ENCODE results near the gene PTPN6. TPM values are rescaled to one million over a fixed set of nuclear protein-coding genes. Genes with fewer than 3 reads are reported as not detected.
A peak's percentile ranks its signal among the peaks of the same experiment; 100 is the strongest.

The PTPN6 gene
- total RNA-seq = 10 to 100 TPM; 11.9 to 31.5 (median 20.8) TPM

- H3K4me3 ChIP-seq = peak within 1 kb of the TSS in 3 of 4 donors; percentile 22 to 49 (median 46)
- no peaks in the 10 kb centered on the region for H3K27me3 ChIP-seq
- no peak for DNase-seq (ENCODE audit: low spot score in 2 of 2)
- TF ChIP-seq EP300 (IDR thresholded peaks at IDR 0.05) (no peak), POLR2A (IDR thresholded peaks at IDR 0.05) (no peak)
- TF ChIP-seq, protein P1, sequence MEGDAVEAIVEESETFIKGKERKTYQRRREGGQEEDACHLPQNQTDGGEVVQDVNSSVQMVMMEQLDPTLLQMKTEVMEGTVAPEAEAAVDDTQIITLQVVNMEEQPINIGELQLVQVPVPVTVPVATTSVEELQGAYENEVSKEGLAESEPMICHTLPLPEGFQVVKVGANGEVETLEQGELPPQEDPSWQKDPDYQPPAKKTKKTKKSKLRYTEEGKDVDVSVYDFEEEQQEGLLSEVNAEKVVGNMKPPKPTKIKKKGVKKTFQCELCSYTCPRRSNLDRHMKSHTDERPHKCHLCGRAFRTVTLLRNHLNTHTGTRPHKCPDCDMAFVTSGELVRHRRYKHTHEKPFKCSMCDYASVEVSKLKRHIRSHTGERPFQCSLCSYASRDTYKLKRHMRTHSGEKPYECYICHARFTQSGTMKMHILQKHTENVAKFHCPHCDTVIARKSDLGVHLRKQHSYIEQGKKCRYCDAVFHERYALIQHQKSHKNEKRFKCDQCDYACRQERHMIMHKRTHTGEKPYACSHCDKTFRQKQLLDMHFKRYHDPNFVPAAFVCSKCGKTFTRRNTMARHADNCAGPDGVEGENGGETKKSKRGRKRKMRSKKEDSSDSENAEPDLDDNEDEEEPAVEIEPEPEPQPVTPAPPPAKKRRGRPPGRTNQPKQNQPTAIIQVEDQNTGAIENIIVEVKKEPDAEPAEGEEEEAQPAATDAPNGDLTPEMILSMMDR (IDR thresholded peaks at IDR 0.05) = no peak
- H3K36me3 ChIP-seq = peaks cover 0 to 14% (median 0%) of the 10 kb centered on the region in 3 donors
- peaks cover 0 to 42% (median 19%) of the 10 kb centered on the region in 4 donors for H3K4me1 ChIP-seq
- H3K9me3 ChIP-seq = no peaks in the 10 kb centered on the region
- H3K27ac ChIP-seq = peak within 1 kb of the TSS in 3 of 4 donors; percentile 42 to 80 (median 53)
- WGBS, 2 donors = 74 to 78% methylated on average over 24 to 25 of the region's 25 CpGs
These were observed at the start of gene PTPN6 for GRCh38 chr12:6950811-6951540. Gene PTPN6 (plus strand): TSS chr12:6951356. CDS start chr12:6951513, 157 bp downstream.

GRCh38 chr12:6902448-6902847 lies 48.7 kb upstream of the PTPN6 start:
- 87 to 90% methylated on average over 4 of the region's 4 CpGs for WGBS, 2 donors
- no peaks in the 10 kb centered on the region for H3K9me3 ChIP-seq
- TF ChIP-seq EP300 (IDR thresholded peaks at IDR 0.05) (no peak), POLR2A (IDR thresholded peaks at IDR 0.05) (no peak)
- TF ChIP-seq, protein P1 (IDR thresholded peaks at IDR 0.05) = no peak
- no peak overlapping the region for H3K27ac ChIP-seq
- peaks cover 0 to 30% (median 16%) of the 10 kb centered on the region in 4 donors for H3K4me1 ChIP-seq
- no peak for DNase-seq (ENCODE audit: low spot score in 2 of 2)
- H3K27me3 ChIP-seq = no peaks in the 10 kb centered on the region
- no peak overlapping the region for H3K4me3 ChIP-seq
- peaks cover 0 to 13% (median 5%) of the 10 kb centered on the region in 3 donors for H3K36me3 ChIP-seq

DNA sequence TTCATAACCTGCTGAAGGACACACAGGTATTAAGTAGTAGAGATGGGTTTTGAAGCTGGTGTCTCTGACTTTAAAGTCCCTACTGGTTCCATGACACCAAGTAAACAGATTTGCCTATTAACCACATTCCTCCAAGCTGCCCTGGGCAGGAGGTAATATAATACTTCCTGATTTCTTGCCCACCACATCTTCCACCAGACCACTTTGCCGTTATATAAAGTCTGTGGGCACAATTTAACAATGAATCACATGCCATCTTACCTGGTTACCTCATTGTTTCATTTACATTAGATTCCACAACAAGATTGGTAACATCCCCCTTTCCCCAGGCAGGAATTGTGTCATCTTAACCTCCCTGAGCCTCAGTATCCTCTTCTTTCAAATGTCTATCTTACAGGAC lies 47.4 kb upstream of the PTPN6 start:
- Histone ChIP-seq H3K4me3 (no peak overlapping the region), H3K9me3 (no peaks in the 10 kb centered on the region), H3K27ac (peak overlapping the region in 2 of 4 donors; percentile 88 to 95), H3K4me1 (peaks cover 0 to 30% (median 16%) of the 10 kb centered on the region in 4 donors), H3K36me3 (peaks cover 0 to 21% (median 5%) of the 10 kb centered on the region in 3 donors), H3K27me3 (no peaks in the 10 kb centered on the region)
- WGBS, 2 donors = 64 to 74% methylated on average over 1 of the region's 1 CpG
- TF ChIP-seq, protein P1 (IDR thresholded peaks at IDR 0.05) = no peak
- TF ChIP-seq EP300 (IDR thresholded peaks at IDR 0.05) = no peak
- TF ChIP-seq POLR2A (IDR thresholded peaks at IDR 0.05) = no peak
- DNase-seq (ENCODE audit: low spot score in 2 of 2) = no peak

DNA sequence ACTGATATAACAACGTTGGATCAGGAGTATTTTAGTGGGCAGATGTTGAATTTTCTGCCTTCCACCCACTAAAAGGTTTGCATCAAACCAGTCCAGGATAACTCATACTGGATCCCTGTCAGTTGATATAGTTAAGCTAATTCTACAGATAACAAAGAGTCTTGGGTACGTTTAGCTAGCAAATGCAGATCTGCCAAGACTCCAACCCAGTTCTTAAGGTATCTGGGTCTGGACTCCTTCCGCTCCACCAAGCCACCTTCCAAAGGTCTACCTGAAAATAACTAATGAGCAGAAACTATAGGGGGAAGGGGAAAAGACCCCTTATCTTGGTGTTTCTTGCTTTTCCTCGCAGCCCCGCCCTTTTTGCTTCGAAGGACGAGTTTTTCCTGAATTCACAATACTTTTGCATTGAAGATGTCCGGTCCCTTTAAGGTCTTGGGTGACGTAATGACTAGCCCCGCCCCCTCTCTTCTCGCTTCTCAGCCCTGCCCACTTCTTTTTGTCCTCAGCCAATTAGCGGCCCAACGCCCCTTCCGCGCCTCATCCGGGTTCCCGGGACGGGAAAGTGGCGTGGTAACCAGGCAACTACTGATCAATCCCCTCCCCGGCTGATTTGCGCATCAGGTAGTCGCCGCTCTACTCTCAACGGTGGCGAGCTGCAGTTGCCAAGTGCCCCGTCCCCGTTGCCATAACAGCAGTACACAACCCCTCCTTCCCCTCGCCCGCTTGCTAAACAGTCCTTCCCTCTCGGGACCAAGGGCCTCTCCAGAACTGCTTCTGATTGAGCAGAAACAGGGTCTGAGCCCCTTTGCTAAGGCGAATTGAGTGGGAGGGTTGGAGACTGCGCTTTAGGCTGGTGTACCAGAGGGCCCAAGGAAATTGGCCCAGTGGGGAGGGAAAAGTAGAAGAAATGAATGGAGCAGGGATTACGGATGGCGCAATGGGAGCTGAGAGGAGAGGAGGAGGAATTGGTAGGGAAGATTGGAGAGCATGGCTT lies 46.6 kb upstream of the PTPN6 start, which contains the start of gene LRRC23:
Gene LRRC23, plus strand, starts transcription at position 543 of the 997 bp plus-strand sequence. CDS start 812 bp downstream, outside the sequence.
- Histone ChIP-seq H3K4me1 (peaks cover 0 to 25% (median 12%) of the 10 kb centered on the region in 4 donors), H3K27me3 (no peaks in the 10 kb centered on the region), H3K4me3 (peak within 1 kb of the TSS; percentile 54 to 79 (median 58)), H3K36me3 (peaks cover 0 to 21% (median 5%) of the 10 kb centered on the region in 3 donors), H3K27ac (peak within 1 kb of the TSS; percentile 68 to 95 (median 79)), H3K9me3 (no peaks in the 10 kb centered on the region)
- 4 to 5% methylated on average over 34 of the region's 34 CpGs for WGBS, 2 donors
- peak; percentile 90 to 91 for TF ChIP-seq EP300 (IDR thresholded peaks at IDR 0.05)
- TF ChIP-seq POLR2A (IDR thresholded peaks at IDR 0.05) = peak in 1 of 2 donors; percentile 77
- TF ChIP-seq, protein P1 (IDR thresholded peaks at IDR 0.05) = peak in 1 of 5 experiments; percentile 61
- peak; percentile 96 to 99 for DNase-seq (ENCODE audit: low spot score in 2 of 2)

Measured in tibial nerve (tissue), 4 donors.